ENCODE results near the gene DUS3L. TPM values are rescaled to one million over a fixed set of nuclear protein-coding genes. Genes with fewer than 3 reads are reported as not detected.

DUS3L gene
- polyA plus RNA-seq, 1 donor (not counting 4 experiments of a cell fraction or from before 2014, with no cell fraction given), result 12.0 TPM

- no peaks in the 10 kb centered on the region for H4K20me1 ChIP-seq (ENCODE audit: control insufficient read depth, extremely low read depth, insufficient read depth, low read length)
- no peak overlapping the region for H3K4me2 ChIP-seq (ENCODE audit: control insufficient read depth, extremely low read depth, insufficient read depth, low read depth, low read length)
- DNase-seq (ENCODE audit: low read depth, low spot score), result no peak
- H2AFZ ChIP-seq (ENCODE audit: control insufficient read depth, low read length), result no peak overlapping the region
- no peaks in the 10 kb centered on the region for H3K36me3 ChIP-seq (ENCODE audit: control insufficient read depth in 2 of 2, extremely low read depth in 1 of 2, insufficient read depth in 2 of 2, low read length in 2 of 2)
- H3K79me2 ChIP-seq (ENCODE audit: control insufficient read depth, insufficient read depth, low read length), result no peaks in the 10 kb centered on the region
- H3K9me3 ChIP-seq (ENCODE audit: control insufficient read depth, low read depth, low read length), result no peaks in the 10 kb centered on the region
- dilution Hi-C loops (cut with MboI; ENCODE audit: extremely low pct_ligation_motif_present, low sequenced_read_pairs), result no loop called here
- H3K27ac ChIP-seq (ENCODE audit: control insufficient read depth, insufficient read depth, low read length), result no peak overlapping the region
- peaks cover 4% of the 10 kb centered on the region for H3K27me3 ChIP-seq (ENCODE audit: control insufficient read depth, extremely low read depth, insufficient read depth, low read length)
- H3K9ac ChIP-seq (ENCODE audit: control insufficient read depth, extremely low read depth, insufficient read depth, low read length), result no peak overlapping the region
- FAIRE-seq, result no peak
- H3K4me3 ChIP-seq (ENCODE audit: control insufficient read depth in 2 of 3, extremely low read depth in 1 of 3, insufficient read depth in 2 of 3, low read depth in 1 of 3, low read length in 3 of 3), result no peak overlapping the region
- H3K9me1 ChIP-seq (ENCODE audit: control insufficient read depth, extremely low read depth, insufficient read depth, low read length), result no peaks in the 10 kb centered on the region
- no peak for TF ChIP-seq CTCF (optimal IDR thresholded peaks at IDR 0.05 in 1 of 3, IDR thresholded peaks at IDR 0.05 in 1 of 3, conservative IDR thresholded peaks at IDR 0.05 in 1 of 3; ENCODE audit: extremely low read depth in 1 of 3, insufficient read depth in 2 of 3, low read length in 3 of 3)
- H3K4me1 ChIP-seq (ENCODE audit: control insufficient read depth, extremely low read depth, insufficient read depth, low read length), result peaks cover 3% of the 10 kb centered on the region
Observed at GRCh38 chr19:5838353-5839064, 47.5 kb upstream of the DUS3L start.

- H3K79me2 ChIP-seq (ENCODE audit: control insufficient read depth, insufficient read depth, low read length), result no peaks in the 10 kb centered on the region
- H2AFZ ChIP-seq (ENCODE audit: control insufficient read depth, low read length), result no peak overlapping the region
- H3K4me1 ChIP-seq (ENCODE audit: control insufficient read depth, extremely low read depth, insufficient read depth, low read length), result peaks cover 3% of the 10 kb centered on the region
- FAIRE-seq (no peak), DNase-seq (ENCODE audit: low read depth, low spot score) (no peak)
- TF ChIP-seq CTCF (optimal IDR thresholded peaks at IDR 0.05 in 1 of 3, IDR thresholded peaks at IDR 0.05 in 1 of 3, conservative IDR thresholded peaks at IDR 0.05 in 1 of 3; ENCODE audit: extremely low read depth in 1 of 3, insufficient read depth in 2 of 3, low read length in 3 of 3), result no peak
- no peak for TF ChIP-seq EZH2 (IDR thresholded peaks at IDR 0.05; ENCODE audit: low read length)
- H3K27me3 ChIP-seq (ENCODE audit: control insufficient read depth, extremely low read depth, insufficient read depth, low read length), result peaks cover 2% of the 10 kb centered on the region
- no peaks in the 10 kb centered on the region for H3K9me1 ChIP-seq (ENCODE audit: control insufficient read depth, extremely low read depth, insufficient read depth, low read length)
- H3K9ac ChIP-seq (ENCODE audit: control insufficient read depth, extremely low read depth, insufficient read depth, low read length), result no peak overlapping the region
- H3K36me3 ChIP-seq (ENCODE audit: control insufficient read depth in 2 of 2, extremely low read depth in 1 of 2, insufficient read depth in 2 of 2, low read length in 2 of 2), result no peaks in the 10 kb centered on the region
- H3K4me3 ChIP-seq (ENCODE audit: control insufficient read depth in 2 of 3, extremely low read depth in 1 of 3, insufficient read depth in 2 of 3, low read depth in 1 of 3, low read length in 3 of 3), result no peak overlapping the region
- no peak overlapping the region for H3K27ac ChIP-seq (ENCODE audit: control insufficient read depth, insufficient read depth, low read length)
- H4K20me1 ChIP-seq (ENCODE audit: control insufficient read depth, extremely low read depth, insufficient read depth, low read length), result no peaks in the 10 kb centered on the region
- H3K4me2 ChIP-seq (ENCODE audit: control insufficient read depth, extremely low read depth, insufficient read depth, low read depth, low read length), result no peak overlapping the region
- no peaks in the 10 kb centered on the region for H3K9me3 ChIP-seq (ENCODE audit: control insufficient read depth, low read depth, low read length)
- dilution Hi-C loops (cut with MboI; ENCODE audit: extremely low pct_ligation_motif_present, low sequenced_read_pairs), result no loop called here
Observed at GRCh38 chr19:5837761-5838352, 46.9 kb upstream of the DUS3L start.
